A549 (cell line): ENCODE data around the gene KANSL1. TPM values are rescaled to one million over a fixed set of nuclear protein-coding genes. Genes with fewer than 3 reads are reported as not detected.

Experiments used
- ATAC-seq, 2 experiments: fragments of 200-7000 bp in 1 of 2; fragments of >200 bp in 1 of 2; cut with Nextera tagmentation in 1 of 2; cut with Tn5 transposase in 1 of 2; 3 replicates each; pipeline versions ENCODE4 v1.8.0 to v1.9.1; 2018 to 2020; ENCODE audit warnings: mild to moderate bottlenecking in 1 of 2, moderate library complexity in 1 of 2
- CTCF ChIA-PET: fragments of 300-600 bp; sonication (Branson Sonifier 250); formaldehyde crosslinking; extraction: SDS; loops from one replicate; lab custom pipeline; 2021; ENCODE audit warnings: antibody characterized with exemption, inconsistent platforms; lab: Yijun Ruan, JAX
- POLR2A ChIA-PET: fragments of 350-600 bp; formaldehyde crosslinking; extraction: SDS; loops from one replicate; lab custom pipeline; 2021; ENCODE audit warnings: antibody characterized with exemption, inconsistent platforms; lab: Yijun Ruan, JAX
- DNase-seq, 2 experiments: peaks; one replicate each; pipeline versions ENCODE4 v3.0.0 to v3.0.0-alpha.2; 2011 to 2016; ENCODE audit warnings: low read depth in 1 of 2, low spot score in 1 of 2
- FAIRE-seq: peaks from 2 replicates; lab custom pipeline; 2011; peaks lifted over from hg19 to GRCh38; lab: Jason Lieb, UNC
- H3K27ac ChIP-seq, 2 experiments: fragments of >200 bp; sonication (Bioruptor Twin); formaldehyde crosslinking; 3 replicates each; pipeline ENCODE4 v1.5.1; 2016 to 2017
- H3K4me1 ChIP-seq: fragments of >200 bp; sonication (Bioruptor Twin); formaldehyde crosslinking; 3 replicates; pipeline ENCODE4 v1.6.1; 2016
- H3K4me2 ChIP-seq: fragments of >200 bp; sonication (Bioruptor Twin); formaldehyde crosslinking; 3 replicates; pipeline ENCODE4 v1.6.1; 2016
- H3K4me3 ChIP-seq: fragments of >200 bp; sonication (Bioruptor Twin); formaldehyde crosslinking; 3 replicates; pipeline ENCODE4 v1.5.1; 2016
- H3K9me3 ChIP-seq: fragments of >200 bp; sonication (Bioruptor Twin); formaldehyde crosslinking; 3 replicates; pipeline ENCODE4 v1.6.1; 2016
- ATOH8 ChIP-seq: fragments of 250-450 bp; sonication (Bioruptor Pico); IDR thresholded peaks from 2 replicates; pipeline ENCODE4 v1.5.0; 2020; ENCODE audit warnings: low read depth, mild to moderate bottlenecking, moderate library complexity
- CBX8 ChIP-seq: fragments of 200-600 bp; sonication (generic); IDR thresholded peaks from 2 replicates; pipeline ENCODE4 v1.6.1; 2016
- EHMT2 ChIP-seq: fragments of 200-600 bp; sonication (generic); IDR thresholded peaks from 2 replicates; pipeline ENCODE4 v1.6.1; 2016; ENCODE audit warnings: antibody characterized with exemption, low read depth, mild to moderate bottlenecking, moderate library complexity
- FOXS1 ChIP-seq: fragments of 250-450 bp; sonication (Bioruptor Pico); IDR thresholded peaks from 2 replicates; pipeline ENCODE4 v1.5.0; 2020; ENCODE audit warnings: mild to moderate bottlenecking, moderate library complexity
- HDAC2 ChIP-seq: fragments of 200-600 bp; sonication (generic); IDR thresholded peaks from 2 replicates; pipeline ENCODE4 v1.6.1; 2016
- HOXA7 ChIP-seq: fragments of 250-450 bp; sonication (Bioruptor Pico); IDR thresholded peaks from 2 replicates; pipeline ENCODE4 v1.5.0; 2020; ENCODE audit warnings: mild to moderate bottlenecking, moderate library complexity
- HOXB13 ChIP-seq: fragments of 250-450 bp; sonication (Bioruptor Pico); IDR thresholded peaks from 2 replicates; pipeline ENCODE4 v1.5.0; 2020; ENCODE audit warnings: low read depth, mild to moderate bottlenecking, moderate library complexity
- JUNB ChIP-seq: fragments of >200 bp; sonication (Bioruptor Twin); formaldehyde crosslinking; IDR thresholded peaks from 2 replicates; pipeline ENCODE4 v1.6.1; 2016
- MAX ChIP-seq: IDR thresholded peaks from 2 replicates; pipeline ENCODE4 v1.6.1; 2012
- MAZ ChIP-seq: fragments of 150-350 bp; IDR thresholded peaks from 2 replicates; pipeline ENCODE4 v1.6.1; 2014; ENCODE audit warnings: antibody characterized with exemption, low read depth, low read length, borderline replicate concordance
- MYC ChIP-seq: IDR thresholded peaks from 2 replicates; pipeline ENCODE4 v1.6.1; 2012; ENCODE audit warnings: mild to moderate bottlenecking, inconsistent platforms, low read length, improper control_type of control experiment, borderline replicate concordance
- NPAS2 ChIP-seq: fragments of 250-450 bp; sonication (Bioruptor Pico); IDR thresholded peaks from 2 replicates; pipeline ENCODE4 v1.8.0; 2022; ENCODE audit warnings: mild to moderate bottlenecking, moderate library complexity, borderline replicate concordance
- POLR2AphosphoS2 ChIP-seq: conservative IDR thresholded peaks from 2 replicates; pipeline ENCODE4 v1.6.1; 2012; ENCODE audit warnings: low read length, improper control_type of control experiment, inconsistent platforms
- RFX5 ChIP-seq: fragments of 450-650 bp; IDR thresholded peaks from 2 replicates; pipeline ENCODE4 v1.7.1; 2014; ENCODE audit warnings: antibody characterized with exemption, mild to moderate bottlenecking, moderate library complexity
- SMC3 ChIP-seq: fragments of >200 bp; sonication (Bioruptor Twin); formaldehyde crosslinking; IDR thresholded peaks from 3 replicates; pipeline ENCODE4 v1.6.1; 2018; ENCODE audit warnings: inconsistent platforms
- ZFP36 ChIP-seq: fragments of 450-650 bp; IDR thresholded peaks from 2 replicates; pipeline ENCODE4 v1.6.1; 2014; ENCODE audit warnings: borderline replicate concordance; ENCODE audit not compliant: partially characterized antibody
- ZNF302 ChIP-seq: fragments of 250-450 bp; sonication (Bioruptor Pico); IDR thresholded peaks from 2 replicates; pipeline ENCODE4 v1.9.0; 2021; ENCODE audit warnings: inconsistent platforms, mild to moderate bottlenecking, moderate library complexity
- ZSCAN20 ChIP-seq: fragments of 250-450 bp; sonication (Bioruptor Pico); IDR thresholded peaks from 2 replicates; pipeline ENCODE4 v1.8.0; 2022; ENCODE audit warnings: mild to moderate bottlenecking, moderate library complexity
- WGBS: methylation state at CpG from one replicate; pipeline ENCODE4 v1.1.6; 2017; ENCODE audit errors: missing lambda C conversion rate; 5-methylcytosine and 5-hydroxymethylcytosine counted together
- polyA plus RNA-seq, 4 experiments: library from polyadenylated mRNA; depleted of rRNA in 3 of 4; stranded (reverse); fragments of >200 nt; fragmentation: RNase III in 1 of 4; extraction: RNeasy Plus Mini Kit Qiagen cat#74134 plus additional on column Dnase treatment in 1 of 4; gene quantifications; 2 replicates in 3 of 4; 3 replicates in 1 of 4; pipeline ENCODE4 v1.2.3, GENCODE V29; 2011 to 2017
- TF ChIP-seq, protein P1 (sequence below): IDR thresholded peaks from 2 replicates; pipeline ENCODE4 v1.6.1; 2012; ENCODE audit warnings: low read depth, borderline replicate concordance
- TF ChIP-seq, protein P2 (sequence below): fragments of 450-650 bp; IDR thresholded peaks from 2 replicates; pipeline ENCODE4 v1.6.1; 2014; ENCODE audit warnings: antibody characterized with exemption

KANSL1 gene
- polyA plus RNA-seq, 2 of the 4 experiments (the other 2 are of a cell fraction), result 22.6 to 27.9 TPM

DNA sequence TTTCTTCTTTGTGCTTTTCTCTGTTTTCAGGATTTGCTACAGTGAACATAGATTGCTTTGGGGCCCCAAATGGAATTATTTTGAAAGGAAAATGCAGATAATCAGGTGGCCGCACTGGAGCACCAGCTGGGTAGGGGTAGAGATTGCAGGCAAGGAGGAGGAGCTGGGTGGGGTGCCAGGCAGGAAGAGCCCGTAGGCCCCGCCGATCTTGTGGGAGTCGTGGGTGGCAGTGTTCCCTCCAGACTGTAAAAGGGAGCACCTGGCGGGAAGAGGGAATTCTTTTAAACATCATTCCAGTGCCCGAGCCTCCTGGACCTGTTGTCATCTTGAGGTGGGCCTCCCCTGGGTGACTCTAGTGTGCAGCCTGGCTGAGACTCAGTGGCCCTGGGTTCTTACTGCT, 192.9 kb downstream of the KANSL1 start:
- Histone ChIP-seq H3K9me3 (no peaks in the 10 kb centered on the region), H3K27ac (no peak overlapping the region), H3K4me1 (peaks cover 15% of the 10 kb centered on the region), H3K4me3 (no peak overlapping the region), H3K4me2 (no peak overlapping the region)
- ChIA-PET POLR2A (no interaction called here), CTCF (interaction anchor here (0.6 to 9.0 kb wide), 13 partner anchors 10 to 414 kb away, joined by 3 to 186 read pairs (median 5); partner anchors contain the start of gene KANSL1)
- no peak for DNase-seq
- no peak for TF ChIP-seq MAX
- no peak for TF ChIP-seq EHMT2
- TF ChIP-seq ZSCAN20 (CRISPR knock-in tag), result no peak
- TF ChIP-seq NPAS2, result no peak
- TF ChIP-seq FOXS1, result no peak
- TF ChIP-seq ZNF302 (CRISPR knock-in tag), result no peak
- no peak for TF ChIP-seq POLR2AphosphoS2
- no peak for TF ChIP-seq HOXB13 (CRISPR knock-in tag)
- no peak for TF ChIP-seq HDAC2
- no peak for TF ChIP-seq SMC3
- TF ChIP-seq, protein P1, sequence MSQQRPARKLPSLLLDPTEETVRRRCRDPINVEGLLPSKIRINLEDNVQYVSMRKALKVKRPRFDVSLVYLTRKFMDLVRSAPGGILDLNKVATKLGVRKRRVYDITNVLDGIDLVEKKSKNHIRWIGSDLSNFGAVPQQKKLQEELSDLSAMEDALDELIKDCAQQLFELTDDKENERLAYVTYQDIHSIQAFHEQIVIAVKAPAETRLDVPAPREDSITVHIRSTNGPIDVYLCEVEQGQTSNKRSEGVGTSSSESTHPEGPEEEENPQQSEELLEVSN, result no peak
- no peak for TF ChIP-seq CBX8
- TF ChIP-seq ATOH8 (CRISPR knock-in tag), result no peak
- no peak for ATAC-seq
- 86% methylated on average over 7 of the region's 7 CpGs for WGBS
- FAIRE-seq, result no peak

DNA sequence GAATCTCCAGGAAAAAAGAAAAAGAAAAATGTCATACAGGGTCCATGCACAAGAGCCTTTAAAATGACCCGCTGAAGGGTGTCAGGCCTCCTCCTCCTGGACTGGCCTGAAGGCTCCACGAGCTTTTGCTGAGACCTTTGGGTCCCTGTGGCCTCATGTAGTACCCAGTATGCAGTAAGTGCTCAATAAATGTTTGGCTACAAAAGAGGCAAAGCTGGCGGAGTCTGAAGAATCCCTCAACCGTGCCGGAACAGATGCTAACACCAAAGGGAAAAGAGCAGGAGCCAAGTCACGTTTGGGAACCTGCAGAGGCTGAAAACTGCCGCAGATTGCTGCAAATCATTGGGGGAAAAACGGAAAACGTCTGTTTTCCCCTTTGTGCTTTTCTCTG, 193.3 kb downstream of the KANSL1 start:
- no peak overlapping the region for H3K27ac ChIP-seq
- POLR2A ChIA-PET, result no interaction called here
- TF ChIP-seq, protein P1, result no peak
- TF ChIP-seq MAZ (no peak), MYC (no peak), JUNB (no peak), RFX5 (no peak), HDAC2 (no peak), HOXA7 (CRISPR knock-in tag) (no peak), EHMT2 (no peak)
- TF ChIP-seq, protein P2, sequence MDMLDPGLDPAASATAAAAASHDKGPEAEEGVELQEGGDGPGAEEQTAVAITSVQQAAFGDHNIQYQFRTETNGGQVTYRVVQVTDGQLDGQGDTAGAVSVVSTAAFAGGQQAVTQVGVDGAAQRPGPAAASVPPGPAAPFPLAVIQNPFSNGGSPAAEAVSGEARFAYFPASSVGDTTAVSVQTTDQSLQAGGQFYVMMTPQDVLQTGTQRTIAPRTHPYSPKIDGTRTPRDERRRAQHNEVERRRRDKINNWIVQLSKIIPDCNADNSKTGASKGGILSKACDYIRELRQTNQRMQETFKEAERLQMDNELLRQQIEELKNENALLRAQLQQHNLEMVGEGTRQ, result no peak
- TF ChIP-seq, all 56 proteins: peak for 0
- peaks cover 15% of the 10 kb centered on the region for H3K4me1 ChIP-seq
- no peaks in the 10 kb centered on the region for H3K9me3 ChIP-seq
- no peak overlapping the region for H3K4me3 ChIP-seq
- no peak overlapping the region for H3K4me2 ChIP-seq
- DNase-seq (no peak), ATAC-seq (no peak), FAIRE-seq (no peak)
- CTCF ChIA-PET, result interaction anchor here (0.5 to 9.0 kb wide), 9 partner anchors 15 to 739 kb away, joined by 3 to 186 read pairs (median 23); partner anchors contain the start of gene KANSL1
- WGBS, result 67% methylated on average over 9 of the region's 9 CpGs

GRCh38 chr17:45998987-45999899, 194.0 kb downstream of the KANSL1 start, which contains the start of gene STH:
STH (plus strand) TSS chr17:45999250; CDS start chr17:45999280, 30 bp downstream.
- H3K4me3 ChIP-seq, result no peak within 1 kb of the TSS
- FAIRE-seq (no peak), DNase-seq (no peak)
- no peaks in the 10 kb centered on the region for H3K9me3 ChIP-seq
- CTCF ChIA-PET, result interaction anchor here (0.5 to 9.0 kb wide), 8 partner anchors 11 to 740 kb away, joined by 3 to 186 read pairs (median 4); partner anchors contain the start of gene KANSL1
- WGBS, result 77% methylated on average over 8 of the region's 8 CpGs
- peaks cover 12% of the 10 kb centered on the region for H3K4me1 ChIP-seq
- H3K4me2 ChIP-seq, result no peak within 1 kb of the TSS
- no peak within 1 kb of the TSS for H3K27ac ChIP-seq
- TF ChIP-seq HDAC2, result no peak
- peak; percentile 83 for TF ChIP-seq ZFP36
- TF ChIP-seq, all 56 proteins: peak for 1
- POLR2A ChIA-PET, result no interaction called here
- ATAC-seq, result no peak
